ENCODE results near the gene FAM217B.

DNA sequence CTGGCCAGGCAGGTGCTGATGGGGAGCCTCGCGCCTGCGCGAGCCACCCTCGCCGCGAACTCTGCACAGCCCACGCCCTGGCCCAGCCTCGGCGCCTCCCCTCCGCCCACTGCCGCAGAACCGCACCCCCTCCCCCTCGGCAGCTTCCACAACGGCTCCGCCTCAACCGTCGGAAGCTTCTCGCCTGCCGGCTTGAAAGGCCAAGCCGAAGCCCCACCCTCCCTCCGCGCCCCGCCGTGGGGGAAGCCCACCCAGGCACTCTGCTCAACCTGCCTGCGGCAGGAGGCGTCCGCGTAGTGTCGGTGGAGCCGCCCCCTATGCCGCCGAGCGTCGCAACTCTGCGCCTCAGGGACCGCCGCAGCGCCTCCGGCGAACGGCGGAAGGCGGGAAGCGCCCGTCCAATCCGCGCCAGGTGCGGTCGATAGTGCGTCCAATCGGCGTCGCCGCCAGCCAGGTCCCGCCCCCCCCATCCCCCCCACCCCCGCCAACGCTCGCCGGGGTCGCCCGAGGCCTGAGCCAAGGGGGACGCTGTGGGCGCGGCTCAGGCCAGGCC is 6.8 kb upstream of the FAM217B start, which contains the start of gene SYCP2:
- TF ChIP-seq, protein P1, sequence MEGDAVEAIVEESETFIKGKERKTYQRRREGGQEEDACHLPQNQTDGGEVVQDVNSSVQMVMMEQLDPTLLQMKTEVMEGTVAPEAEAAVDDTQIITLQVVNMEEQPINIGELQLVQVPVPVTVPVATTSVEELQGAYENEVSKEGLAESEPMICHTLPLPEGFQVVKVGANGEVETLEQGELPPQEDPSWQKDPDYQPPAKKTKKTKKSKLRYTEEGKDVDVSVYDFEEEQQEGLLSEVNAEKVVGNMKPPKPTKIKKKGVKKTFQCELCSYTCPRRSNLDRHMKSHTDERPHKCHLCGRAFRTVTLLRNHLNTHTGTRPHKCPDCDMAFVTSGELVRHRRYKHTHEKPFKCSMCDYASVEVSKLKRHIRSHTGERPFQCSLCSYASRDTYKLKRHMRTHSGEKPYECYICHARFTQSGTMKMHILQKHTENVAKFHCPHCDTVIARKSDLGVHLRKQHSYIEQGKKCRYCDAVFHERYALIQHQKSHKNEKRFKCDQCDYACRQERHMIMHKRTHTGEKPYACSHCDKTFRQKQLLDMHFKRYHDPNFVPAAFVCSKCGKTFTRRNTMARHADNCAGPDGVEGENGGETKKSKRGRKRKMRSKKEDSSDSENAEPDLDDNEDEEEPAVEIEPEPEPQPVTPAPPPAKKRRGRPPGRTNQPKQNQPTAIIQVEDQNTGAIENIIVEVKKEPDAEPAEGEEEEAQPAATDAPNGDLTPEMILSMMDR (conservative IDR thresholded peaks at IDR 0.05; ENCODE audit: low read depth, low read length) = no peak
- no peak for TF ChIP-seq EZH2phosphoT487 (IDR thresholded peaks at IDR 0.05; ENCODE audit: borderline replicate concordance, low read length)

Measured in PC-3 (cell line).